CD4-positive, alpha-beta memory T cell (primary cell): Measurements from ENCODE around the gene KCNK2. TPM values are rescaled to one million over a fixed set of nuclear protein-coding genes. Genes with fewer than 3 reads are reported as not detected.

Experiments
- CTCF ChIA-PET: fragments of 350-600 bp; sonication (Branson Sonifier 250); formaldehyde crosslinking; loops from one replicate; lab custom pipeline; 2021; ENCODE audit warnings: inconsistent platforms; ENCODE audit not compliant: partially characterized antibody; lab: Charles Lee
- POLR2A ChIA-PET: fragments of 350-600 bp; sonication (Branson Sonifier 250); formaldehyde crosslinking; loops from one replicate; lab custom pipeline; 2021; ENCODE audit not compliant: partially characterized antibody; lab: Charles Lee
- DNase-seq, 5 donors: peaks; one replicate each; pipeline versions ENCODE4 v3.0.0 to v3.0.0-alpha.2; 2020 to 2022; ENCODE audit warnings: mixed read lengths in 1 of 5
- H3K27ac ChIP-seq: one replicate; pipeline ENCODE4 v1.7.0; 2013; ENCODE audit warnings: low read depth, low read length
- H3K27me3 ChIP-seq: 2 replicates; pipeline ENCODE4 v1.7.0; 2013; ENCODE audit warnings: mild to moderate bottlenecking, low read length, moderate library complexity; ENCODE audit not compliant: insufficient read depth
- H3K36me3 ChIP-seq: 2 replicates; pipeline ENCODE4 v1.7.0; 2013; ENCODE audit warnings: mild to moderate bottlenecking, low read length, moderate library complexity; ENCODE audit not compliant: insufficient read depth
- H3K4me1 ChIP-seq: 2 replicates; pipeline ENCODE4 v1.7.0; 2013; ENCODE audit warnings: mild to moderate bottlenecking, low read length, moderate library complexity; ENCODE audit not compliant: insufficient read depth
- H3K4me3 ChIP-seq, 2 donors: one replicate each; pipeline ENCODE4 v1.7.0; 2013; ENCODE audit warnings: low read length in 2 of 2, mild to moderate bottlenecking in 1 of 2
- H3K9me3 ChIP-seq, 2 donors: one replicate each; pipeline ENCODE4 v1.7.0; 2013; ENCODE audit warnings: low read length in 2 of 2, control low read depth in 1 of 2; ENCODE audit not compliant: control insufficient read depth in 1 of 2
- H3K27ac Mint-ChIP-seq, 7 donors: one replicate each; pipeline ENCODE4 v1.8.0; 2020 to 2021; ENCODE audit warnings: mixed read lengths in 7 of 7, mild to moderate bottlenecking in 6 of 7, inconsistent platforms in 3 of 7, moderate library complexity in 3 of 7
- H3K27me3 Mint-ChIP-seq, 2 donors: one replicate each; pipeline ENCODE4 v1.8.0; 2020 to 2021; ENCODE audit warnings: mixed read lengths in 2 of 2
- H3K36me3 Mint-ChIP-seq, 2 donors: one replicate each; pipeline ENCODE4 v1.8.0; 2020 to 2021; ENCODE audit warnings: mixed read lengths in 2 of 2, inconsistent platforms in 1 of 2, mild to moderate bottlenecking in 1 of 2
- H3K4me1 Mint-ChIP-seq, 4 donors: one replicate each; pipeline ENCODE4 v1.8.0; 2020 to 2021; ENCODE audit warnings: mixed read lengths in 4 of 4, mild to moderate bottlenecking in 1 of 4
- H3K4me3 Mint-ChIP-seq, 8 donors: one replicate each; pipeline ENCODE4 v1.8.0; 2020 to 2021; ENCODE audit warnings: mixed read lengths in 8 of 8, mild to moderate bottlenecking in 7 of 8, moderate library complexity in 6 of 8, inconsistent platforms in 3 of 8
- H3K9me3 Mint-ChIP-seq, 8 donors: one replicate each; pipeline ENCODE4 v1.8.0; 2020 to 2021; ENCODE audit warnings: mixed read lengths in 8 of 8, mild to moderate bottlenecking in 5 of 8, inconsistent platforms in 3 of 8, moderate library complexity in 1 of 8
- intact Hi-C: fragments of 100-400 bp; cut with micrococcal nuclease; formaldehyde crosslinking; loops from one replicate; pipeline ENCODE4 v1.15.1; 2023
- polyA plus RNA-seq, 2 donors: library from polyadenylated mRNA; unstranded; fragments of 300-500 nt; fragmentation: Illumina TruSeq; gene quantifications; one replicate each; pipeline ENCODE4 v1.2.3, GENCODE V29; 2021
- total RNA-seq, 2 experiments: library from RNA; stranded (reverse); gene quantifications; one replicate each; pipeline ENCODE4 v1.2.3, GENCODE V29; 2021

KCNK2 gene
- total and polyA plus RNA-seq, 4 experiments from 2014 or later, result not detected

DNA sequence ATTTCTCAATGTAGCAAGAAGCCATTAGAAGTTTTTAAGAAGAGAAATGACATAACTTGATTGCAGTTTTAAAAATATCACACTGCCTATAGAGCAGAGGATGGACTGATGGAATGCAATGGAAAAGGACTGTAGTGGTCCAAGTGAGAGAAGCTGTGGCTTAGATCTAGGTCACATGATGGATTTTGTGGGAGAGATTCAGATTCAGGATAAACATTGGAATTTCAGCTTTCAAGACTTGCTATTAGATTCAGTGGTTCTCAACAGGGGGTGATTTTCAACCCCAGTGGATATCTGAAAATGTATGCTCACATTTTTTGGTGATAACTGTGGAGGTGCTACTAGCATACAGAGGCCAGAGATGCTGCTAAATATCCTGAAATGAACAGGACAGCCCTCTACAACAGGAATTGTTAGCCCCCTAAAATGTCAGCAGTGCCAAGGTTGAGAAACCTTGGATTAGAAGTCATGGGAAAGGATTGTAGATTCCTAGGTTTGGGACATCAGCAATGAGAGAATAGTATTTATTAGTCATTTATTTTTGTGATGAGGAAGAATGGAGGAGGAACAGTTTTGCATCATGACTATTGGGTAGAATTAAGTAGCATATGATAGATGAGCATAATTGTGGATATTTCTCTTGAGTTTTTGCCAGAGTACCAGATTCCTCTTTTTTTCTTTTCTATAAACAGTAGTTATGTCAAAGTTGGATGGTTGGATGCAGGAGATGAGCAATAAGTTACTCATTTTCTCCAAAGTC, 30.1 kb upstream of the KCNK2 start:
- Mint-ChIP-seq H3K27ac (no peak overlapping the region), H3K4me1 (no peaks in the 10 kb centered on the region), H3K9me3 (no peaks in the 10 kb centered on the region), H3K4me3 (no peak overlapping the region), H3K36me3 (no peaks in the 10 kb centered on the region), H3K27me3 (no peaks in the 10 kb centered on the region)
- no peaks in the 10 kb centered on the region for H3K9me3 ChIP-seq
- H3K4me1 ChIP-seq, result no peaks in the 10 kb centered on the region
- POLR2A ChIA-PET, result no interaction called here
- no peaks in the 10 kb centered on the region for H3K36me3 ChIP-seq
- intact Hi-C loops, result no loop called here
- no peak for DNase-seq
- no peaks in the 10 kb centered on the region for H3K27me3 ChIP-seq
- no peak overlapping the region for H3K4me3 ChIP-seq
- H3K27ac ChIP-seq, result no peak overlapping the region
- CTCF ChIA-PET, result no interaction called here

DNA sequence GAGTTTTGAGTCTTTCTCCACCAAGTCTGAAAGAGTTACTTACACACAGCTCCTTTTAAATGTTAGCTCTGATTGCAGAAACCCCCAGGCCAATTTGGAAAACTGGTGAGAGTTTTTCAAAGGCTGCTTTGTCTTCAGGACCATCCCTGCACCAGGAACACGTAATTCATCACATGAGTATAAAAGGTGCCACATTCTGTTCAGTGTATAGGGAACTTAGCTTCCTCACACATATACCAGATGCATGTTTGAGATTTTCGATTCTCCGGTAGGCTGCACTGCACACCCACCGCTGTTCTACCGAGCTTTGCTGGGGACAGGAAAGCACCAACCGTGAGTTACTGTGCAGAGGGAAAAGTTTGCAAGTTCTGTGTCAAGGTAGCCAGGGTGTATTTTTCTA, 28.3 kb upstream of the KCNK2 start:
- H3K27me3 ChIP-seq, result no peaks in the 10 kb centered on the region
- Mint-ChIP-seq H3K36me3 (no peaks in the 10 kb centered on the region), H3K4me1 (no peaks in the 10 kb centered on the region), H3K4me3 (no peak overlapping the region), H3K9me3 (peaks cover 0 to 3% (median 0%) of the 10 kb centered on the region in 8 donors), H3K27me3 (no peaks in the 10 kb centered on the region), H3K27ac (no peak overlapping the region)
- CTCF ChIA-PET, result no interaction called here
- H3K36me3 ChIP-seq, result no peaks in the 10 kb centered on the region
- no peak overlapping the region for H3K4me3 ChIP-seq
- no peaks in the 10 kb centered on the region for H3K9me3 ChIP-seq
- no peak for DNase-seq
- POLR2A ChIA-PET, result no interaction called here
- intact Hi-C loops, result no loop called here
- no peaks in the 10 kb centered on the region for H3K4me1 ChIP-seq
- no peak overlapping the region for H3K27ac ChIP-seq

DNA sequence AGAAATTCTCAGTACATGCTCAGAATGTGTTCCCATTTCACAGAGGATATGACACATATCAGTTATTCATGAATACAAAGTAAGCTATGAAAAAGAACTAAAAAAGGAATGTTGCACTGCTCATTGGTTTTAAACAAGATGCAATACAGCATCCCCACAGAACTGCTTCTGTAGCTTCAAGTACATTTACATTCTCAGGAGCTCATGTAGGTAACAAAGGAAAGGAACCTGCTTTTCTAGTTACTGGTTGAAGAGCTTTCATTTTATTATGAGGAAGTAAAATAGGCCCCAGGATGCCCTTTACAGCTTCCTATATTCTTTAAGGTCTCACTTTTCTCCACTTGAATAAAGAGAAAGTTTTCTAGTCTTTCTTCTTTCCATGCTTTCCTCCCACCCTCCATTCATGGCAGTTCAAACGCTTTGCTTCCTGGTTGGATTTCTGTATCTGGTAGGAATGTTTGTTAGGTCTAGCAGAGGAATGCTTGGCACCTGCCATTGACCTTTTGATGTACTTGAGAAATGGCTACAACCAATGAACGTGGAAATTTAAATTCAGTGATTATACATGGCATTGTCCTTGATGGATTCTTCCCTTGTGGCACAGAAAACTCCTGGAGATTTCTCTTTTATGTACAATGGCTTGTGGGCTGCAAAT, 27.1 kb upstream of the KCNK2 start:
- POLR2A ChIA-PET, result no interaction called here
- no peaks in the 10 kb centered on the region for H3K27me3 ChIP-seq
- CTCF ChIA-PET, result no interaction called here
- Mint-ChIP-seq H3K36me3 (no peaks in the 10 kb centered on the region), H3K27ac (no peak overlapping the region), H3K27me3 (no peaks in the 10 kb centered on the region), H3K4me3 (no peak overlapping the region), H3K4me1 (no peaks in the 10 kb centered on the region), H3K9me3 (peaks cover 0 to 3% (median 0%) of the 10 kb centered on the region in 8 donors)
- no peak overlapping the region for H3K27ac ChIP-seq
- H3K4me3 ChIP-seq, result no peak overlapping the region
- H3K36me3 ChIP-seq, result no peaks in the 10 kb centered on the region
- H3K9me3 ChIP-seq, result no peaks in the 10 kb centered on the region
- intact Hi-C loops, result no loop called here
- no peak for DNase-seq
- no peaks in the 10 kb centered on the region for H3K4me1 ChIP-seq

DNA sequence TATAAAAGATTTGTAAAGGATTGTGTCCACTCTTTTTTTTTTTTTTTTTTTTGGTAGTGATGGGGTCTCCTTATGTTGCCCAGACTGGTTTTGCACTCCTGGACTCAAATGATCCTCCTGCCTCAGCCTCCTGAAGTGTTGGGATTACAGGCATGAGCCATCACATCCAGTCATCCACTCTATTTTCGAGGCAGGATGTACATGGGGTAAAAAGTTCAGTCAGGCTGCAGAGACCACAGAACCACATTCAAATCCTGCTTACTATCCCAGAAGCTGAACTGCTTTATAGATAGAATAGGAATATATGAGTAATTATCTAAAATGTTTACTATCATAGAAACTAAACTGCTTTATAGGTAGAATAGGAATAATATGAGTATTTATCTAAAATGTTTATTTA, 26.0 kb upstream of the KCNK2 start:
- DNase-seq, result no peak
- no peak overlapping the region for H3K27ac Mint-ChIP-seq
- peaks cover 0 to 3% (median 0%) of the 10 kb centered on the region in 8 donors for H3K9me3 Mint-ChIP-seq
- no peaks in the 10 kb centered on the region for H3K36me3 Mint-ChIP-seq
- no peak overlapping the region for H3K27ac ChIP-seq
- no peaks in the 10 kb centered on the region for H3K27me3 ChIP-seq
- no peaks in the 10 kb centered on the region for H3K27me3 Mint-ChIP-seq
- ChIA-PET POLR2A (no interaction called here), CTCF (no interaction called here)
- H3K4me3 Mint-ChIP-seq, result no peak overlapping the region
- H3K4me1 ChIP-seq, result no peaks in the 10 kb centered on the region
- H3K4me3 ChIP-seq, result no peak overlapping the region
- H3K4me1 Mint-ChIP-seq, result no peaks in the 10 kb centered on the region
- no peaks in the 10 kb centered on the region for H3K36me3 ChIP-seq
- H3K9me3 ChIP-seq, result no peaks in the 10 kb centered on the region
- intact Hi-C loops, result no loop called here

DNA sequence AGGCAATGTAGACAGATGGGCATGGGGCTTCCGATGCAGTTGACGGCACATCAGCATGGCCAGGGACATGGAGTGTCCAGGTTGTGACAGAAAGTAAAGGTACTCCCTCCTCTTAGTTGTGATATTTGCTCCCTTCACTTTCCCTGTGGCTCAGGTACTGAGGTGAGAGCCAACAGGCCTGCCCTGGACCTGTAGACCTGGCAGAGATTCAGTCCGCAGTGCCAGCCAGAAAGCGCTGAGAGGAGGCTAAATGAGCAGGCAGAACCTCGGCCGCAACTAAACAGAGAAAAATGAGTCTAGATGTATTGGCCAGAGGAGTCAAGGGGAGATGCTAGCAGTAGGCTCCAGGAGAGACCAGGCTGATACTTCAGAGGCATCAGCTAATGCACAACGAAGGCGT, 22.6 kb upstream of the KCNK2 start:
- H3K27me3 Mint-ChIP-seq, result peaks cover 0 to 2% of the 10 kb centered on the region in 2 donors
- no peak overlapping the region for H3K27ac Mint-ChIP-seq
- CTCF ChIA-PET, result no interaction called here
- POLR2A ChIA-PET, result no interaction called here
- H3K36me3 Mint-ChIP-seq, result no peaks in the 10 kb centered on the region
- Histone ChIP-seq H3K4me1 (no peaks in the 10 kb centered on the region), H3K9me3 (no peaks in the 10 kb centered on the region), H3K36me3 (no peaks in the 10 kb centered on the region), H3K27me3 (no peaks in the 10 kb centered on the region), H3K27ac (no peak overlapping the region), H3K4me3 (no peak overlapping the region)
- peaks cover 0 to 5% (median 0%) of the 10 kb centered on the region in 8 donors for H3K9me3 Mint-ChIP-seq
- intact Hi-C loops, result no loop called here
- DNase-seq, result no peak
- H3K4me1 Mint-ChIP-seq, result no peaks in the 10 kb centered on the region
- no peak overlapping the region for H3K4me3 Mint-ChIP-seq

DNA sequence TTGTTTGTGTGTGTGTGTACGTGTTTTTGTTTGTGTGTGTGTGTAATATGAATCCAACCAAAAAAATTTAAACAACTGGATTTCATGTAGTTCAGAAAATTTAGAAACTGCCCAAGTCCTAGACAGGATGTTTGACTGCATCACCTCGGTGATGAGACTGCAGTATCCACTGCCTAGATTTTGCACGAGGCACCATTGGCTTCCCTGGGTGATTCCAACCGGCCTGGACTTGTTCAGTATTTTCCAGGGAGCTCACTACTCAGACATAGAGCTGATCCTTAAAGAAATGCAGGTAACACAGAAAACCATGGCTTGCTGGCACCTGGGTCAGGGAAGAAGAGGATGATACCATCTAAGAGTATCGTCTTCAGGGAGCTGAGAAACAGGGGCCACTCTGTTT, 18.2 kb upstream of the KCNK2 start:
- no peaks in the 10 kb centered on the region for H3K4me1 Mint-ChIP-seq
- H3K27me3 Mint-ChIP-seq, result peaks cover 0 to 2% of the 10 kb centered on the region in 2 donors
- H3K4me3 Mint-ChIP-seq, result no peak overlapping the region
- H3K9me3 Mint-ChIP-seq, result peaks cover 0 to 2% (median 0%) of the 10 kb centered on the region in 8 donors
- H3K27ac Mint-ChIP-seq, result no peak overlapping the region
- intact Hi-C loops, result no loop called here
- Histone ChIP-seq H3K27me3 (no peaks in the 10 kb centered on the region), H3K9me3 (no peaks in the 10 kb centered on the region), H3K27ac (no peak overlapping the region), H3K4me3 (no peak overlapping the region), H3K4me1 (no peaks in the 10 kb centered on the region), H3K36me3 (no peaks in the 10 kb centered on the region)
- POLR2A ChIA-PET, result no interaction called here
- no peak for DNase-seq
- H3K36me3 Mint-ChIP-seq, result no peaks in the 10 kb centered on the region
- CTCF ChIA-PET, result no interaction called here

DNA sequence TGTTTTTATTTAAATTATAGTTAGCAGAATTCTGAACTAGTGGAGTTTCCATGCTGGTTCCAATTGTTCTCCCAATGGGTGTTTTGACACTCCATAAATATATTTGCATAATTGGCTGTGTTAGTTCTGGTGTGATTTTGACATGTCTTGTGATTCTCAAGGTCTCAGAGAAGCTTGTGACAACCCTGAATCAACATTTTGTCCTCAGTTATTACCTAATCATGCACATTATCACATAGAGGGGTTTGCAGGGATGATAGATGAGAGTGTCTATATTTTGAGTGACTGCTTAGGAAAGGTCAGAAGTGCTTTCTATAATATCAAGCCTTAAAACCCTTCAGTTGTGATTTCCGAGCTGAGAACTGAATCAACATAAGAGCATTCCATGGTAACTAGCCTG, 11.5 kb upstream of the KCNK2 start:
- no peak overlapping the region for H3K4me3 Mint-ChIP-seq
- intact Hi-C loops, result no loop called here
- ChIA-PET POLR2A (no interaction called here), CTCF (no interaction called here)
- no peak overlapping the region for H3K27ac Mint-ChIP-seq
- no peaks in the 10 kb centered on the region for H3K36me3 ChIP-seq
- no peak overlapping the region for H3K4me3 ChIP-seq
- H3K9me3 Mint-ChIP-seq, result peaks cover 0 to 2% (median 0%) of the 10 kb centered on the region in 8 donors
- no peak for DNase-seq
- H3K4me1 Mint-ChIP-seq, result no peaks in the 10 kb centered on the region
- no peaks in the 10 kb centered on the region for H3K4me1 ChIP-seq
- peaks cover 0 to 6% of the 10 kb centered on the region in 2 donors for H3K27me3 Mint-ChIP-seq
- no peaks in the 10 kb centered on the region for H3K9me3 ChIP-seq
- no peak overlapping the region for H3K27ac ChIP-seq
- H3K36me3 Mint-ChIP-seq, result no peaks in the 10 kb centered on the region
- H3K27me3 ChIP-seq, result no peaks in the 10 kb centered on the region
